Activated naive CD8-positive, alpha-beta T cell (primary cell): Measurements from ENCODE around the gene SYS1.
A peak's percentile ranks its signal among the peaks of the same experiment; 100 is the strongest.

Source experiments
- H3K27ac Mint-ChIP-seq: one replicate; pipeline ENCODE4 v1.8.0; 2021; ENCODE audit warnings: mixed read lengths
- H3K27me3 Mint-ChIP-seq: one replicate; pipeline ENCODE4 v1.8.0; 2021; ENCODE audit warnings: mixed read lengths
- H3K36me3 Mint-ChIP-seq: one replicate; pipeline ENCODE4 v1.8.0; 2021; ENCODE audit warnings: mixed read lengths
- H3K4me1 Mint-ChIP-seq: one replicate; pipeline ENCODE4 v1.8.0; 2021; ENCODE audit warnings: low read depth, mixed read lengths
- H3K4me3 Mint-ChIP-seq: one replicate; pipeline ENCODE4 v1.8.0; 2021; ENCODE audit warnings: mild to moderate bottlenecking, mixed read lengths
- H3K9me3 Mint-ChIP-seq: one replicate; pipeline ENCODE4 v1.8.0; 2021; ENCODE audit warnings: low read depth, mixed read lengths

SYS1 gene

GRCh38 chr20:45336530-45337366 lies 26.2 kb upstream of the SYS1 start:
- no peak overlapping the region for H3K27ac Mint-ChIP-seq

GRCh38 chr20:45337367-45338120 lies 25.4 kb upstream of the SYS1 start:
- no peaks in the 10 kb centered on the region for H3K4me1 Mint-ChIP-seq
- peaks cover 2% of the 10 kb centered on the region for H3K27me3 Mint-ChIP-seq
- no peak overlapping the region for H3K27ac Mint-ChIP-seq
- no peak overlapping the region for H3K4me3 Mint-ChIP-seq
- H3K9me3 Mint-ChIP-seq = no peaks in the 10 kb centered on the region
- H3K36me3 Mint-ChIP-seq = no peaks in the 10 kb centered on the region

More at GRCh38 chr20:45336530-45337366, 26.2 kb upstream of the SYS1 start:
- Mint-ChIP-seq H3K4me1 (no peaks in the 10 kb centered on the region), H3K9me3 (no peaks in the 10 kb centered on the region), H3K27me3 (peaks cover 2% of the 10 kb centered on the region), H3K36me3 (no peaks in the 10 kb centered on the region), H3K4me3 (no peak overlapping the region)

DNA sequence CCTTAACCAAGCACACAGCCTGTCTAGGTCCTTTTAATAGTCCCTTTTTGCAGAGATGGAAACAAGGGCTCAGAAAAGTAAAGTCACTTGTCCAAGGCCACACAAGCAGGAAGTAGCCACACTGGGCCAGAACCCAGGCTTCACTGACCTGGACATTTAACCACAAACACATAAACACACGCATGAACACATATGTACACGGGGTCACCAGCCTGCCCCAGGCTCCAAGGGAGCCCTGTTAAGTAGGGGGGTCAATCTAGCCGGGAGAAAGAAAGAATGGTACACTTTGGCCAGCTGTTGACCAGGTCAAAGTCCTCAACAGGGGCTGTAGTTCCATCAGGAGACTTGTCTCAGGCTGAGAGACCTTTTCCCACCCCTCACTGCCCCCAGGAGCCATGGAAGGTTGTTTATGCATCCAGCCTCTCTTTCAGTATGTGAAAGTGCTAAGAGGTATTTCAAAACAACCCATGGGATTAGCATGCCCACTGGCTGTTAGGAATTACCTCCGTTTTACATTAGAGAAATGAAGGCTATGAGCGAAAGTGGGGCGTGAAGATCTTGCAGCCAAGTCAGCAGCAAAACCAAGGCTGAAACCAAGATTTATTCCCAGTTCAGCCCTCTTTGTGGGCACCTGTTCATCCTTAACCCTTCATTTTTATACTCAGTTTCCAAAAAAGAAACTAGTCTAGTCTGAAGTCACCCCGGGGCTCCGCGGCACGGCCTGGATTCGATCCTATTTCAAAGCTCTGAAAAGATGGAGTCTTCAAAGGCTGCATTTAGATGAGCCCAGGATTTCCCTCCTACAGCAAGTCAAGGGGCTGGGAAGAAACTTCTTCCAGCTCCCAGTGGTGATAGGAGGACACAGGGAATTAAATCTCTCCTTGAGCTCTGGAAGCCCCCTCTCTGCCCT lies 24.6 kb upstream of the SYS1 start:
- Mint-ChIP-seq H3K9me3 (no peaks in the 10 kb centered on the region), H3K4me1 (no peaks in the 10 kb centered on the region), H3K27me3 (peaks cover 2% of the 10 kb centered on the region), H3K36me3 (no peaks in the 10 kb centered on the region), H3K4me3 (no peak overlapping the region), H3K27ac (no peak overlapping the region)

- Mint-ChIP-seq H3K4me1 (no peaks in the 10 kb centered on the region), H3K36me3 (no peaks in the 10 kb centered on the region), H3K27me3 (peaks cover 2% of the 10 kb centered on the region), H3K4me3 (no peak overlapping the region), H3K27ac (no peak overlapping the region), H3K9me3 (no peaks in the 10 kb centered on the region)
Measured at GRCh38 chr20:45339084-45339483, 23.9 kb upstream of the SYS1 start.

- no peaks in the 10 kb centered on the region for H3K4me1 Mint-ChIP-seq
- no peaks in the 10 kb centered on the region for H3K9me3 Mint-ChIP-seq
- no peak overlapping the region for H3K4me3 Mint-ChIP-seq
- H3K27me3 Mint-ChIP-seq = peaks cover 2% of the 10 kb centered on the region
- H3K36me3 Mint-ChIP-seq = no peaks in the 10 kb centered on the region
- no peak overlapping the region for H3K27ac Mint-ChIP-seq
Measured at GRCh38 chr20:45339799-45340198, 23.2 kb upstream of the SYS1 start.

DNA sequence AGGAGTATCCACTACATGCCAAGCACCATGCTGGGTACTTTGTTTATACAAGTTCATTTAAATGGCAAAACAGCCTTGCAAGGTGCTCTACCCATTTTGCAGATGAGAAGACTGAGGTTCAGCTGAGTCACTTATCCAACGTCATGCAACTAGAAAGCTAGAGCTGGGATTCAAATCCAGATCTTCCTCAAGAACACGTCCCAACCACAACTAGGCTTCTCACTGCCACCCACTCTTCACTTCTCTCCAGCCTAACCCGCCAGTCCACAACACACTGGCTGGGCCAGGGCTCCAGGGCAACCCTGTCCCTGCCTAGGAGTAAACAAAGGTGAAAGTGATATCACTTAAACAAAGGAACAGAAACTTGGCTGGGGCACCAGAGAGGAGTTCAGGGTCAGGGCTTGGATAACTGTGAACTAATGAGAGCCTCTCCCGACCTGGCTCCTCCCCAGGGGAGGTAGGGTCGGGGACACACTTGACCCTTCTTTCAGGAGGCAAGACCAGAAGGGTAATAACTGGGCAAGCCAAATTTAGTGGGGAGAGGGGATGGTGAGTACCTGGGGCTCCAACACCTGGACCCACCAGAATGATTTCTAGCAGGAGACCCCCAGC lies 22.6 kb upstream of the SYS1 start:
- Mint-ChIP-seq H3K4me1 (no peaks in the 10 kb centered on the region), H3K4me3 (no peak overlapping the region), H3K36me3 (no peaks in the 10 kb centered on the region), H3K9me3 (no peaks in the 10 kb centered on the region), H3K27ac (no peak overlapping the region), H3K27me3 (peaks cover 2% of the 10 kb centered on the region)

DNA sequence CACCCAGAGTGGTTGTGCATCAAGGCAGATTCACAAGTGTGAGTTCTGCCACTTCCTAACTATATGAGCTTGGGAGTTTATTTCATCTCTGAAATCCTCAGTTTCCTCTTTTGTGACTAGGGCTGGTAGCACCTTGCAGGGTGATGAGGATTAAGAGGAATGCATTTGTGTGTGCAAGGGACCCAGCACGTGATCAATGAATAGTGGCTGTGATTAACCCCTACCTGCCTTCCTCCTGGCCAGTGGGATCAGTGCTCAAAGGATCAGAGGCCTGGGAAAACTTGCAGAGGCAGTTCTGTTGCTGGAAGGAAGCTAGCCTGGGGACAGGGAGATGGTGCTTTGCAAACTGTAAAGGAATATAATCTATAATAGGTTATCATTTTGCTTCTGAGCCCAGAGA lies 22.0 kb upstream of the SYS1 start:
- Mint-ChIP-seq H3K4me3 (no peak overlapping the region), H3K4me1 (no peaks in the 10 kb centered on the region), H3K36me3 (no peaks in the 10 kb centered on the region), H3K27ac (no peak overlapping the region), H3K9me3 (no peaks in the 10 kb centered on the region), H3K27me3 (peaks cover 2% of the 10 kb centered on the region)

DNA sequence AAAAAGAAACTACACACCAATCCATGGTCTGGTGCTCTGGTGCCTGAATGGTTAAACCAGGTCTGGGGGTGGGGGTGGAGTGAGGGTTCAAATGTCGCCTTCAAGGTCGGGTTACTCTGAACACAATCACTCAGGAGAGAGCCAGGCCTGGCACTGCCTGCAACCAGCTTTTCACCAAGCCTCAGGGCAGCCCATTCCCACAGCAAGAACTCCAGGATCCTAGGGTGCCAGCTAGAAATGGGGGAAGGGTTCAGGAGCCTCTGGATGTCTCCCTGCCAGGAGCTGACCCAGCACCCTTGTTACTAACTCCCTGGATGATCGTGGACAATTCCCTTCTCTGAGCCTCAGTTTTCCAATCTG lies 21.4 kb upstream of the SYS1 start:
- peaks cover 1% of the 10 kb centered on the region for H3K4me1 Mint-ChIP-seq
- H3K27ac Mint-ChIP-seq = no peak overlapping the region
- peaks cover 2% of the 10 kb centered on the region for H3K27me3 Mint-ChIP-seq
- H3K9me3 Mint-ChIP-seq = no peaks in the 10 kb centered on the region
- no peak overlapping the region for H3K4me3 Mint-ChIP-seq
- no peaks in the 10 kb centered on the region for H3K36me3 Mint-ChIP-seq

DNA sequence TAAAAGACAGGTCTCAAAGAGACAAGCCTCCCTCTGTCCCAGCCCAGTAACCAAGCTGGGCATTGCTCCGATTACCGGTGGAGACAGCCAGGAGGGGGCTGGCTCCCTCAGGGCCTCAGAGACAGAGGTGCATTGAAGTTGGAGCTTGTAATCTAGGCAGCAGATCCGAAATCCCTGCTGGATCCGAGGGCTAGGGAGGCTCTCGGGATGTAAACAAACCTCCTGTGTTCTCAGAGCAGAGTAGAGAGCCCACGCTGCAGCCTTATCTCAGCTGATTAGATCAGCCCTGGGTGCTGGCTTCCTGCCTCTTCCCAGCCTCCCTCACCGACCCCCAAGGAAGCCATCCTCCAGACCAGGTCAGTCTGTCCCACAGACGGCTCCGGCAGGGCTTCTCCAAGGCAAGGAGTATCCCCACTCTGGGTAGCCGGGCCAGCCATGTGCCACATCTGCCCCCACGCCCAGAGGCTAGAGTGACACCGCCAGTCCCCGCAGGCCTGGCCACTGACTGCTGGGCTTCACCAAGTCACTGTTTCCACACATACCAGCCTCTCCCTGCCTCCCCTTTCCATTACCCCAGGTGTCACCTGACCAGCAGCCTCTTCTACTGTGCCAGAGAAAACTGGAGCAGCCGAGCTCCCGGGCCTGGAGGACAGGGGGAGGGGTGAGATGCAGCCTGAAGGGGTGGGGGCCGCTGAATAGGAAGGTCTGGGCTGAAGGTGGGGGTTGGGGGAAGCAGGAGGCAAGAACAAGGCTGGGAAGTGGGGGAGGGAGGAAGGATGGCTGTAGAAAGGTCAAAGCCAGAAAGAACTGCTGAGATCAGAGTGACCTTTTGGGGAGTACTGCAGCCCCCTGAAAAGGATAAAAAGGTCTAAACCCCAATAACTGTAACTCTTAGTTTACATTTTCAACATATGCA lies 20.8 kb upstream of the SYS1 start:
- peaks cover 1% of the 10 kb centered on the region for H3K27me3 Mint-ChIP-seq
- H3K27ac Mint-ChIP-seq = no peak overlapping the region
- H3K4me1 Mint-ChIP-seq = peaks cover 7% of the 10 kb centered on the region
- no peaks in the 10 kb centered on the region for H3K36me3 Mint-ChIP-seq
- H3K4me3 Mint-ChIP-seq = no peak overlapping the region
- H3K9me3 Mint-ChIP-seq = no peaks in the 10 kb centered on the region

DNA sequence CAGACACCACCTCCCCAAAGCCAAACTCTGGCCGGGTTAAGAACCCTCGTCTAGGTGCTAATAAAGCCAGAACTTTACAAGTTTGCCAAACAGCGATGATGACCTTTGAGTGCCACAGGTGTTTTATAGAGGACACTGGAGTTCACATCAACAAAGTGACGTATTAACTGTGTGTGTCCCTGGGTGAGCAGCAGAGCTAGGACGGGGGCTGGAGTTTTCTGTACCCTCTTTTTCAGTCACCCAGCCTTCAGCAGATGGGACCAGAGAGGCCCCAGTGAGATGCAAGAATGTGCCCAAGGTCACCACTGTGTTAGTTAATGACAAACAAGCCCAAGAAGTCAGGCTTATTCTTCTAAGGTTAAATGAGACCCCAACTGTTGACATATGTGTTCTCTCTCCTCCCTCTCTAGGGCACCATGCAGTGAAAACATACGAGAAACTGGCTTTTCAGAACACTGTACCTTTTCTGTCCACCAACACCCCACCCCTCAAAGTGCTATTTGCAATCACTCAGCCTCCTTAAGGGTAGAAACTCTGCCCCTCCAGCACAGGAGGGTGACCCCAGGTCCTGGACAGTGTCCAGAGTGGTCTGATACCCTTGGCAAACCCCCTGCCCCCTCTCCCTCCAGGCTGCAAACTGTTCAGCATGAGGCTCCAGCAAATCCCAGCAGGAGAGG lies 20.0 kb upstream of the SYS1 start:
- Mint-ChIP-seq H3K4me1 (peaks cover 12% of the 10 kb centered on the region), H3K9me3 (no peaks in the 10 kb centered on the region), H3K27me3 (no peaks in the 10 kb centered on the region), H3K27ac (no peak overlapping the region), H3K4me3 (peak overlapping the region; percentile 28), H3K36me3 (no peaks in the 10 kb centered on the region)

GRCh38 chr20:45343532-45344167 lies 19.3 kb upstream of the SYS1 start:
- H3K27me3 Mint-ChIP-seq = no peaks in the 10 kb centered on the region
- no peaks in the 10 kb centered on the region for H3K36me3 Mint-ChIP-seq
- H3K4me1 Mint-ChIP-seq = peaks cover 14% of the 10 kb centered on the region
- no peaks in the 10 kb centered on the region for H3K9me3 Mint-ChIP-seq
- no peak overlapping the region for H3K27ac Mint-ChIP-seq
- H3K4me3 Mint-ChIP-seq = no peak overlapping the region

GRCh38 chr20:45344168-45344860 lies 18.6 kb upstream of the SYS1 start:
- H3K4me1 Mint-ChIP-seq = peaks cover 15% of the 10 kb centered on the region
- H3K27me3 Mint-ChIP-seq = no peaks in the 10 kb centered on the region
- H3K4me3 Mint-ChIP-seq = no peak overlapping the region
- no peak overlapping the region for H3K27ac Mint-ChIP-seq
- H3K36me3 Mint-ChIP-seq = no peaks in the 10 kb centered on the region
- H3K9me3 Mint-ChIP-seq = no peaks in the 10 kb centered on the region
